ENCODE results near the gene NGRN. TPM values are rescaled to one million over a fixed set of nuclear protein-coding genes. Genes with fewer than 3 reads are reported as not detected.
"Not testable (repeated sequence)": the region's sequence is repeated elsewhere in the genome, so short reads cannot be mapped to it uniquely, and the experiment has no call there.

NGRN gene
- total RNA-seq, 1 donor from 2014 or later, result 156 TPM

GRCh38 chr15:90268415-90268814, 2.9 kb downstream of the NGRN start:
- Mint-ChIP-seq H3K4me3 (ENCODE audit: unreplicated experiment) (peak overlapping the region; percentile 89), H3K4me1 (ENCODE audit: low read depth, unreplicated experiment) (peaks cover 13% of the 10 kb centered on the region), H3K27me3 (ENCODE audit: unreplicated experiment) (peaks cover 5% of the 10 kb centered on the region), H3K9me3 (ENCODE audit: unreplicated experiment) (peaks cover 4% of the 10 kb centered on the region), H3K27ac (ENCODE audit: unreplicated experiment) (peak overlapping the region; percentile 73), H3K36me3 (ENCODE audit: unreplicated experiment) (peaks cover 5% of the 10 kb centered on the region)
- no peak for DNase-seq
- TF ChIP-seq CTCF (IDR thresholded peaks at IDR 0.05; ENCODE audit: partially characterized antibody, unreplicated experiment), result no peak

- H3K4me1 Mint-ChIP-seq (ENCODE audit: low read depth, unreplicated experiment), result peaks cover 13% of the 10 kb centered on the region
- H3K4me3 Mint-ChIP-seq (ENCODE audit: unreplicated experiment), result peak overlapping the region; percentile 45
Observed at GRCh38 chr15:90270502-90271150, 5.2 kb downstream of the NGRN start.

DNA sequence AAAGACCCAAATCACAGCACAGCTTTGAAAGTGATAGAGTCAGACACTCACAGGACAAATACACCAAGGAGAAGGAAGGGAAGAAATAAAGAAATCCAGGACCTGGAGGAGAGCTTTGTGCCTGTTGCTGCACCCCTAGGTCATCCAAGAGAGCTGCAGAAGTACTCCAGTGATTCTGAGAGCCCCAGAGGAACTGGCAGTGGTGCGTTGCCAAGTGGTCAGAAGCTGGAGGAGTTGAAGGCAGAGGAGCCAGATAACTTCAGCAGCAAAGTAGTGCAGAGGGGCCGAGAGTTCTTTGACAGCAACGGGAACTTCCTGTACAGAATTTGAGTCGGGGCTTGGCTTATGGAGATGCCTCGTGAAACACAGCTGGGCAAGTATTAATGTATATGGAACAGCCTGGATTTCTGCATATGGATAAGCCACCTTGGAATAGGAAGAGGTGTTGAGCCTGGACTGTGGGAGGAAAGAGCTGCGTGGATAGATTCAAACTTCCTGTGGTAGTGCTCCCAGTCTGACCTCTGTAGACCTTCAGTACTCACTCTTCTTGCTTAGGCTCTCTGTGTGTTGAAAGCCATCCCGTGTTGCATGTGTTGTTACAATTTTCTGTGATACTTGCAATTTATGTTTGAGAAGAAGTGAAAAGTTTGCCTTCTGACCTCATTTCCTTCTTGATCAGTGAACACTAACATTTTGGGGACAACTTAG, 6.1 kb downstream of the NGRN start:
- Mint-ChIP-seq H3K4me1 (ENCODE audit: low read depth, unreplicated experiment) (peaks cover 13% of the 10 kb centered on the region), H3K36me3 (ENCODE audit: unreplicated experiment) (peaks cover 19% of the 10 kb centered on the region), H3K4me3 (ENCODE audit: unreplicated experiment) (no peak overlapping the region), H3K27me3 (ENCODE audit: unreplicated experiment) (peaks cover 2% of the 10 kb centered on the region), H3K9me3 (ENCODE audit: unreplicated experiment) (peaks cover 4% of the 10 kb centered on the region), H3K27ac (ENCODE audit: unreplicated experiment) (no peak overlapping the region)
- no peak for TF ChIP-seq CTCF (IDR thresholded peaks at IDR 0.05; ENCODE audit: partially characterized antibody, unreplicated experiment)
- no peak for DNase-seq

More at GRCh38 chr15:90270502-90271150, 5.2 kb downstream of the NGRN start:
- Mint-ChIP-seq H3K36me3 (ENCODE audit: unreplicated experiment) (peaks cover 15% of the 10 kb centered on the region), H3K27ac (ENCODE audit: unreplicated experiment) (no peak overlapping the region), H3K27me3 (ENCODE audit: unreplicated experiment) (peaks cover 5% of the 10 kb centered on the region), H3K9me3 (ENCODE audit: unreplicated experiment) (peaks cover 4% of the 10 kb centered on the region)
- TF ChIP-seq CTCF (IDR thresholded peaks at IDR 0.05; ENCODE audit: partially characterized antibody, unreplicated experiment), result no peak
- DNase-seq, result no peak

GRCh38 chr15:90278467-90278866, 13.0 kb downstream of the NGRN start:
- not testable (repeated sequence) for DNase-seq; H3K4me3 Mint-ChIP-seq (ENCODE audit: unreplicated experiment); H3K4me1 Mint-ChIP-seq (ENCODE audit: low read depth, unreplicated experiment); H3K27me3 Mint-ChIP-seq (ENCODE audit: unreplicated experiment); H3K9me3 Mint-ChIP-seq (ENCODE audit: unreplicated experiment); H3K27ac Mint-ChIP-seq (ENCODE audit: unreplicated experiment)
- H3K36me3 Mint-ChIP-seq (ENCODE audit: unreplicated experiment), result peaks cover 14% of the 10 kb centered on the region

- not testable (repeated sequence) for H3K27me3 Mint-ChIP-seq (ENCODE audit: unreplicated experiment); DNase-seq; H3K27ac Mint-ChIP-seq (ENCODE audit: unreplicated experiment); H3K4me1 Mint-ChIP-seq (ENCODE audit: low read depth, unreplicated experiment); H3K4me3 Mint-ChIP-seq (ENCODE audit: unreplicated experiment); H3K36me3 Mint-ChIP-seq (ENCODE audit: unreplicated experiment); H3K9me3 Mint-ChIP-seq (ENCODE audit: unreplicated experiment)
Observed at GRCh38 chr15:90280743-90281142, 15.3 kb downstream of the NGRN start.

DNA sequence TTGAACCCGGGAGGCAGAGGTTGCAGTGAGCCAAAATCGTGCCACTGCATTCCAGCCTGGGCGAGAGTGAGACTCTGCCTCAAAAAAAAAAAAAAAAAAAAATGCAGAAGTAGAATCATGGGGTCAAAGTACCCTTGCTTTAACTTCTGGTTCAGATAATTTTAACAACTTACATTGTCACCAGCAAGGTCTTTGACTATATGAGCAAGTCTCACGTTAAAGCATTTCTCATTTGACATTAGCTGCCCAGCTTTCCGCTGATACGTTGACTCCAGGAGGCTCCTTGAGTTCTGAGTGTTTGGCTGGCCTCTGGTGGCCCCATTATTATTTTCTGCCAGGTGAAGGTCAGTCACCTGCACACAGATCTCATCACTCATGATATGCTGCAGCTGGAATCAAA, 16.2 kb downstream of the NGRN start:
- H3K36me3 Mint-ChIP-seq (ENCODE audit: unreplicated experiment); H3K9me3 Mint-ChIP-seq (ENCODE audit: unreplicated experiment); H3K27ac Mint-ChIP-seq (ENCODE audit: unreplicated experiment); H3K27me3 Mint-ChIP-seq (ENCODE audit: unreplicated experiment); DNase-seq; H3K4me3 Mint-ChIP-seq (ENCODE audit: unreplicated experiment); H3K4me1 Mint-ChIP-seq (ENCODE audit: low read depth, unreplicated experiment): not testable (repeated sequence)

Measured in glutamatergic neuron (in vitro differentiated cells).